Colonic mucosa (tissue), 4 donors: ENCODE results near the gene NAA10. TPM values are rescaled to one million over a fixed set of nuclear protein-coding genes. Genes with fewer than 3 reads are reported as not detected.

Experiments
- DNase-seq: peaks from one replicate; pipeline ENCODE4 v3.0.0-alpha.2; 2020
- H3K27ac ChIP-seq: fragments of 200-600 bp; one replicate; pipeline ENCODE4 v1.8.0; 2021
- H3K27me3 ChIP-seq: fragments of 200-600 bp; one replicate; pipeline ENCODE4 v1.8.0; 2021
- H3K36me3 ChIP-seq: fragments of 200-600 bp; one replicate; pipeline ENCODE4 v1.8.0; 2021
- H3K4me1 ChIP-seq: fragments of 200-600 bp; one replicate; pipeline ENCODE4 v1.8.0; 2021; ENCODE audit warnings: mild to moderate bottlenecking
- H3K4me3 ChIP-seq: fragments of 200-600 bp; one replicate; pipeline ENCODE4 v1.8.0; 2021
- H3K9ac ChIP-seq, 2 donors: one replicate each; pipeline ENCODE4 v1.7.0; 2013; ENCODE audit warnings: control low read depth in 2 of 2, low read depth in 2 of 2, low read length in 2 of 2
- H3K9me3 ChIP-seq: fragments of 200-600 bp; one replicate; pipeline ENCODE4 v1.8.0; 2021
- CTCF ChIP-seq: fragments of 200-600 bp; IDR thresholded peaks from one replicate; pipeline ENCODE4 v1.8.0; 2022; ENCODE audit warnings: antibody characterized with exemption, mild to moderate bottlenecking
- intact Hi-C: fragments of 100-400 bp; cut with DNase I; formaldehyde crosslinking; loops from one replicate; pipeline ENCODE4 v1.14.1; 2022
- total RNA-seq, 2 donors: library from RNA; stranded (reverse); fragmentation: NEBNext Ultra II Directional in 1 of 2; extraction: Animal tissue kit (Norgen Biotek cat#: 25700) in 1 of 2; gene quantifications; one replicate each; pipeline ENCODE4 v1.2.1, GENCODE V29; 2021
- donor health status: healthy.
- donor health status: DM: no; HTN: no; CAD: no.
- donor health status: DM: no; HTN: no; CAD: no.

Gene NAA10
- total RNA-seq, 2 donors from 2014 or later = 55.9 to 115 TPM

- Histone ChIP-seq H3K36me3 (peaks cover 16% of the 10 kb centered on the region), H3K27me3 (no peaks in the 10 kb centered on the region), H3K9me3 (no peaks in the 10 kb centered on the region), H3K9ac (no peak overlapping the region), H3K4me1 (no peaks in the 10 kb centered on the region), H3K4me3 (no peak overlapping the region), H3K27ac (no peak overlapping the region)
- TF ChIP-seq CTCF = no peak
- intact Hi-C loops = loop anchor here (5.0 to 10.0 kb wide), 2 partner anchors 192 to 410 kb away; partner anchors contain the start of gene PLXNB3
- no peak for DNase-seq
Observed at GRCh38 chrX:153954558-153955227, 19.9 kb upstream of the NAA10 start.

- H3K36me3 ChIP-seq = peaks cover 13% of the 10 kb centered on the region
- no peak overlapping the region for H3K4me3 ChIP-seq
- intact Hi-C loops = loop anchor here (5.0 to 10.0 kb wide), 2 partner anchors 192 to 409 kb away; partner anchors contain the start of gene PLXNB3
Observed at GRCh38 chrX:153953892-153954557, 19.2 kb upstream of the NAA10 start.

GRCh38 chrX:153953342-153953830 is 18.5 kb upstream of the NAA10 start:
- no peaks in the 10 kb centered on the region for H3K4me1 ChIP-seq
- DNase-seq = peak; percentile 70
- H3K9ac ChIP-seq = no peak overlapping the region
- peak; percentile 100 for TF ChIP-seq CTCF
- intact Hi-C loops = loop anchor here (5.0 to 10.0 kb wide), 2 partner anchors 191 to 409 kb away; partner anchors contain the start of gene PLXNB3
- no peak overlapping the region for H3K4me3 ChIP-seq
- no peaks in the 10 kb centered on the region for H3K9me3 ChIP-seq
- peaks cover 8% of the 10 kb centered on the region for H3K36me3 ChIP-seq
- no peaks in the 10 kb centered on the region for H3K27me3 ChIP-seq
- no peak overlapping the region for H3K27ac ChIP-seq

More at GRCh38 chrX:153953892-153954557, 19.2 kb upstream of the NAA10 start:
- Histone ChIP-seq H3K9me3 (no peaks in the 10 kb centered on the region), H3K27ac (no peak overlapping the region), H3K4me1 (no peaks in the 10 kb centered on the region), H3K9ac (no peak overlapping the region), H3K27me3 (no peaks in the 10 kb centered on the region)
- DNase-seq = no peak
- no peak for TF ChIP-seq CTCF

GRCh38 chrX:153952373-153953026 is 17.7 kb upstream of the NAA10 start:
- H3K36me3 ChIP-seq = peaks cover 1% of the 10 kb centered on the region
- intact Hi-C loops = loop anchor here (5.0 to 10.0 kb wide), 2 partner anchors 190 to 408 kb away; partner anchors contain the start of gene PLXNB3
- no peak overlapping the region for H3K27ac ChIP-seq

More at GRCh38 chrX:153952373-153953026, 17.7 kb upstream of the NAA10 start:
- TF ChIP-seq CTCF = no peak
- Histone ChIP-seq H3K4me3 (no peak overlapping the region), H3K9me3 (no peaks in the 10 kb centered on the region), H3K4me1 (no peaks in the 10 kb centered on the region), H3K27me3 (no peaks in the 10 kb centered on the region), H3K9ac (no peak overlapping the region)
- no peak for DNase-seq
